Activated CD8-positive, alpha-beta memory T cell treated with anti-CD3 and anti-CD28 coated beads for 24 hours (primary cell): ENCODE measurements around the gene SHPK.
A peak's percentile ranks its signal among the peaks of the same experiment; 100 is the strongest.

Experiments used
- DNase-seq: peaks from one replicate; pipeline ENCODE4 v3.0.0-alpha.2; 2020

The SHPK gene

DNA sequence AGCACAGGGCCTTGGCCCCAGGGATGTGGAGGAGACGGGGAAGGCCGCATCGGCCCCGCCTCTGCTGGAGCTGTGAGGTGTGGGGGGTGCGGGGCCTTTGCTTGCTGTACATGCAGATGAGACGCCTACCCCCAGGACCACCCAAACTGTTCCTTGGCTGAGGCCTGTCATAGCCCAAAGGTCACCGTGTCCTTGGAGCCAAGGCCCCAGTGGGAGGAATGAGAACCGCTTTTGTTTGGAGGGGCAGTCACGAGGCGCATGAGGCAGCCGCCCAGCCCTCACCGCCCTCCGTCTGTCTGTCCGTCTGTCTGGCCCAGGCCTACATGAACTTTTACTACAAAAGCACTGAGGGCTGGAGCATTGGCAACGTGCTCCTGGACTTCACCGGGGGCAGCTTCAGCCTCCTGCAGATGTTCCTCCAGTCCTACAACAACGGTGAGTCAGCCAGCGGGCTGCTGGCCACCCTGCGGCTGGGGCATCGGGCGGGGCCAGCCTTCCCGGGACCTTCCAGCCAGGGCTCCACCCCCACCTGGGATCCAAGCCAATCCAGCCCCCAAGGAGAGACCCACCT is 23.6 kb upstream of the SHPK start:
- DNase-seq = no peak

- DNase-seq = no peak
Measured at GRCh38 chr17:3658784-3659449, 22.9 kb upstream of the SHPK start.

DNA sequence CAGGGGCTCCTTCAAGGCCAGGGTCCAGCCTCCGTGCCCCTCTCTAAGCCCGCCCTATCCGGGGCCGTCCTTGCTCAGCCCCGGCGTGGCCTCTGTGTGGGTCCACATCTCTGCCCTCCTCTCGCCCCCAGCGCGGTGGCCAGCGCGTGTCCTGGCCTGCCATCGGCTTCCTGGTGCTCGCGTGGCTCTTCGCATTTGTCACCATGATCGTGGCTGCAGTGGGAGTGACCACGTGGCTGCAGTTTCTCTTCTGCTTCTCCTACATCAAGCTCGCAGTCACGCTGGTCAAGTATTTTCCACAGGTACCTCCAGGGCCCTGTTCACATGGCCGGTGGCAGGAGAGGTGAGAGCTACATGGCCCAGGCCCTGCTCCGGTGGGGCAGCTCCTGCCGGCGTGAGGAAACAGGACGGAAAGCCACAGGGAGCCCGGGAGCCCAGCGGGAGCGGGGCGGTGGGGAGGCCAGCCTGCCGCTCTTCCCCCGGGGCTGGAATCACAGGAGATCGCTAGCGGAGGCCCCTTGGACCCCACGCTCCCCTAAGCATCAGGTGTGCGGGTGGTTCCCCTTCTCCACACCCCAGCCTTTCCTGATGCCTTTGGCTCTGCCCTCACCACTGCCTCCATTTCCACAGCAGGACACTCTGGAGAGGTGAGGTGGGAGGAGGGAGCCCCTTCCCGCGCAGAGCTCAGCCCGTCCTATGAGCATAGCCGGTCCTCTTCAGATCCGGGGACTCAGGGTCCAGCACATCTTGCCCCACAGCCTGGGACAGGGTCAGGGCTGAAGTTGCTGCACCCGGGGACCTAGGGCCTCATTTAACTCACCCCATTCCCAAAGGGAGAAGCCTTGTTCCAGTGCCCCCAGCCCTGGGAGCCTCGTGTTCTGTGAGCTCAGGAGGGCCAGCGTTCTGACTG is 22.1 kb upstream of the SHPK start:
- DNase-seq = no peak

- DNase-seq = no peak
Measured at GRCh38 chr17:3657588-3657869, 21.5 kb upstream of the SHPK start.

DNA sequence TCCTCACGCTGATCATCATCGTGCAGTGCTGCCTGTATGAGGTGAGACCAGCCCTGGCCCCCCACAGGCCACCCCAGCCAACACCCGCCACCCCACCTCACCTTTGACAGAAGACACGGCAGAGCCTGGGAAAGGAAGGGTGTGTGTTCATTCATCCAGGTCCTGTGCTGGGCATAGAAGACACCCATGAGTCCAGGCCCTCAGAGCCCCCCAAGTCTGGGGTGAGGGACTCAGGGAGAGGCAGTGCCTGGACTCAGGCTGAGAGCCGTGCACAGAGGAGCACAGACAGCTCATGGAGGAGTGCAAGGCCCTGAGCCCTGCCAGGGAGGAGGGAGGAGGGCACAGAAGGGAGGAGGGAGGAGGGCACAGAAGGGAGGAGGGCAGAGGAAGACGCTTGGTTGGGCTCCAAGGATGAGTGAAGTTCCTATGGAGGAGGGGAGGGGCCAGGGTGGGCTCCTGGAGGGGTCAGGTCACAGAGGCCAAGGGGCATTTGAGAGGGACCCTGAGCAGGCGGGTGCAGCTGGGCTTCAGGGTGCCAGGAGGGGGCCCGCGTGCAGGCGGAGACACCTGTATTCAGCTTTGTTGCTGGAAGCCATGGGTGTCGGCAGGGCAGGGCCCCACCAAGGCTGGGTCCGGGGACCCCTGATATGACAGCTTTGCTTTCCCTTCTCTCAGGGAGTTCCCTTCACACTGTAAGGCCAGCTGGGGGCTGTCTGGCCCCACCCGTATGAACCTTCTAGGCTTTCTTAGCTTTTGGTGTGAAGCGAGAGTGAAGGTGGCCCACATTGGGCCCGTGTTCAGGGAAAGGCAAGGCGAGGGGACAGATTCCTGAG is 20.9 kb upstream of the SHPK start:
- no peak for DNase-seq

DNA sequence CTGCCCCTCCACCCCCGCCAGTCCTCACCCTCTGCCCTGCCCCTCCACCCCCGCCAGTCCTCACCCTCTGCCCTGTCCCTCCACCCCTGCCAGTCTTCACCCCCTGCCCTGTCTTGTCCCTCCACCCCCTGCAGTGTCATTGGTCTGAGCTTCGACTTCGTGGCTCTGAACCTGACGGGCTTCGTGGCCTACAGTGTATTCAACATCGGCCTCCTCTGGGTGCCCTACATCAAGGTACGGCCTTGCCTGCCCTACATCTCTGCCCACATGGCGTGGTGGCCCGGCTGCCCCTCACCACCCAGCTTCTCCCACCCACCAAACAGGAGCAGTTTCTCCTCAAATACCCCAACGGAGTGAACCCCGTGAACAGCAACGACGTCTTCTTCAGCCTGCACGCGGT is 20.3 kb upstream of the SHPK start:
- no peak for DNase-seq

DNA sequence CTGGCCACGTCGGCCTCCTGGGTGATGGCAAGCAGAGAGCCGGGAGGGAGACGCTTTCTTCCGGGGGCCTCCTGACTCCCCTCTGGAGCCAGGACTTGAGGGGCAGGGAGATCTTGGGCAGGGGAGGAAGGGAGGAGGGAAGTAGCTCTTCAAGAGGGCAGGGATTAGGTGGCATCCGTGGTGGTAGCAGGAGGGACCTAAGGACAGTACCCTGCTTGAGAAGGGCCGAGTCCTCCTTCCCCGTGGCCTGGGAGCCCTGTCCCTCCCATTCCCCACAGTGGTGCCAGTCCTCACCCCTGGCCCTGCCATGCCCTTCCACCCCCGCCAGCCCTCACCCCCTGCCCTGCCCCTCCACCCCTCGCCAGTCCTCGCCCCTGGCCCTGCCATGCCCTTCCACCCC is 19.7 kb upstream of the SHPK start:
- DNase-seq = no peak

DNA sequence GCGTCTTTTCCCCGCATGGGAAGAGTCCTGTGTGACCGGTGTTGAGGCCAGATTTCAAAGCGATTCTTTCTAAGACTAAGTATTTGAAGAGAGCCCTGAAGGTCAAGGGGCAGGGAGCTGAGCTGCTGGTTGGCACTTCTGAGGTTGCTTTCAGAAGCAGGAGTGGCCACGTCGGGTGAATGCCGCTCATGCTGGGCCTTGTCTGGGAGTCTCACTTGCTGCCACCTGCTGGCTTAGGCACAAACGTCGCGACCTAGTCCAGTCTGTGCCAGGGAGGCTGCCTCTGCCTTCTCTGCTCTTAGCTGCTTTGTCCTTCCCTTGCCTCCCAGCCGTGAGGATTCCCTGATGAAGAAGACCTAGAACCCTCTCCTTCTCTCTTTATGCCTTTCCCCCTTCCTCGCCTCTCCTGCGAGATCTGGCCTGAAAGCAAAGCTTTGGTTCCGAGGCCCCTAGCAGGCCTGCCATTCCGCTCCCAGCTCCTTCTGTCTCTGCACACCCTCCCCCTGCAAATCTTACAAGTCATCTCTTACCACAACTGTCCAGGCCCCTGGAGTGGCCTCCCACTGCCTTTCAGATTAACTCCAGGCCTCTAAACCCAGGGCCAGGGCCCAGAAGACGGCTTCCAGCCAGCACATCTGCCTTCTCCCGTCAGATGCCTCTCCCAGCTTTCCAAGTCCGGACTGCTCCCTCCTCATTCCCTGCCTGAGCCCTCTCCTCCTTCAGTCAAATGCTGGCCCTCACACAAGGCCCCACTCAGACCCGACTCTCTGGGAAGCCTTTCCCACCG is 11.9 kb upstream of the SHPK start:
- DNase-seq = peak; percentile 70

- DNase-seq = no peak
Measured at GRCh38 chr17:3647251-3647650, 11.2 kb upstream of the SHPK start.

DNA sequence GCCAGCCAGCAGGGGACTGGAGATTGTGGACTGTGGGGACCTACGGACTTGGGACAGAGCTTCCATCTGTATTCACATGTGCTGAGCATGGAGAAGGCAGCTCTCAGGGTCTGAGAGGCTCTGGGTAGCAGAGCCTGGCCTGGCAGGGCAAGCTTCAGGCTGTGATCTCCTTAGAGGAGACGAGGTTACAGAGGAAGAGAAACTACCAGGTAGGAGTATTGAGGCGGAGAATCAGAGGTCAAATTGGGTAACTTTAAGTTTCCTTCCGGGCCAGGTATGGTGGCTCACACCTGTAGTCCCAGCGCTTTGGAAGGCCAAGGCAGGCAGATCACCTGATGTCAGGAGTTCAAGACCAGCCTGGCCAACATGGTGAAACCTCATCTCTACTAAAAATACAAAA is 9.3 kb upstream of the SHPK start:
- DNase-seq = no peak

- DNase-seq = no peak
Measured at GRCh38 chr17:3643889-3644349, 7.9 kb upstream of the SHPK start.

DNA sequence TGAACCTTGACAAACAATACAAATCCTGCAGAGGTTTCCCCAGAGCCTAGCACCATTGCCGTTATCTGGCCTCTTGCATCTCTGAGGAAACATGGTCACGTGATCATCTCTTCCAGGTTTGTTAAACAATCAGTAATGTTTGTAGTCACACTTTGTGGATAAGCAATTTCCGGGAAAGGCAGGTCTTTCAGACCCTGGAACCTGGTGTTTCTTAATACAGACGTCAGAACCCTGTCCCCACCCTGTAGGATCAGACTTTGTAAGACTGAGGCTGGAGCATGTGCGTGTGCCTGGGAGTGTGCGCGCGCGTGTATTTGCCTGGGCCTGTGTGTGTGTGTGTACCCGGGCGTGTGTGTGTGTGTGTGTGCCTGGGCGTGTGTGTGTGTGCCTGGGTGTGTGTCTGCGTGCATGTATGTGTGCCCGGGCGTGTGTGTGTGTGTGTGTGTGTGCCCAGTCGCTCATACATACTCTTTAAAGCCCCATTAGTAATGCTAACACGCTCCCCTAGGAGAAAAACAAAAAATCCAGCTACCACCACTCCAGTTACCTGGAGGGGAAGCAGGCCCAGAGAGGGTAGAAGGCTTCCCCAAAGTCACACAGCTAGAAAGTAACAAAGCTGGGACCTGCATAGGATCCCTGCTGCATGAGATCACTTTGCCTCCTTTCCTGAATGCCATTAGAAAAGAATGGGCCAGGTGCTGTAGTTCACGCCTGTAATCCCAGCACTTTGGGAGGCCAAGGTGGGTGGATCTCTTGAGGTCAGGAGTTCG is 5.9 kb upstream of the SHPK start:
- DNase-seq = no peak

DNA sequence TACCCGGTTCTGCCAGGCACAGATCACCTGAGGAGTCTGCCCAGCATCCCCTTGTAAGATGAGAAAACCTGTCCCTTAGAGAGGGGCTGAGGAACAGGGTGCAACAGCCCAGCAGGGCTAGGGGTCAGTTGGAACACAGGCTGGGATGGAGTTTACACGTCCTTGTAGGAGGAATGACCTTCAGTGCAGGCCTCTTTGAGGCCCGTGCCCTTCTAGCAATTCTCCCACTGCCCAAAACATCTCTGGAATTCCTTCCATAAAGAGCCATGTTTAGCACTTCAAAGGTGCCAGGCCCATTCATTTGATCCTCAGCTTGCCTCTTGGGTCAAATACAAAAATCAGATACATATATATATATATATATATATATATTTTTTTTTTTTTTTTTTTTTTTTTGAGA is 5.0 kb upstream of the SHPK start:
- no peak for DNase-seq

DNA sequence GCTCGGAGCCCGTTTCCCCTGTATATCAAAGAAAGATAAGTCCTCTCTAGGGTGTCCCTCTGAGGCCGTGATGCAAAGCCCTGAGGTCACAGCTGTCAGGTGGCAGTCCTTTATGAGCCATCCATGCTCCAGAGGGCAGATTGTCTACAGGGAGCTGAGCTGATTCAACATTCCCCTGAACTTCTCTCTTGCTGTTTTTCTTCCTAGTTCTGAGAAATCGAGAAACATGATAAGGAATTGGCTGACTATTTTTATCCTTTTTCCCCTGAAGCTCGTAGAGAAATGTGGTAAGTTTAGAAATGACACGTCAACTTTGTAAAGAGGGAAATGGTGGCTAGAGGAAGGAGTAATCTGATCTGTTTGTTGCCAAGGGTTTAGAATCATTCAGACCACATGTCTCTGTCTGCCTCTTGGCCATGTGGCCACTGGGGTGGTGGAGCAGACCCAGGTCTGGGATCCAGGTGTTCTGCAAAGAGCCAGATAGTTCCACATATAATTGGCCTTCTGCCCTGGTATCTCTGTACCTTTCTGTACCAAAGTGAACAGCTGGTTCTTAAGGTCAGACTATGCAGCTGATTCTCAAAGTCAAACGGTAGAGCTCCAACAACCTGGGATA is 4.0 kb upstream of the SHPK start:
- DNase-seq = no peak

DNA sequence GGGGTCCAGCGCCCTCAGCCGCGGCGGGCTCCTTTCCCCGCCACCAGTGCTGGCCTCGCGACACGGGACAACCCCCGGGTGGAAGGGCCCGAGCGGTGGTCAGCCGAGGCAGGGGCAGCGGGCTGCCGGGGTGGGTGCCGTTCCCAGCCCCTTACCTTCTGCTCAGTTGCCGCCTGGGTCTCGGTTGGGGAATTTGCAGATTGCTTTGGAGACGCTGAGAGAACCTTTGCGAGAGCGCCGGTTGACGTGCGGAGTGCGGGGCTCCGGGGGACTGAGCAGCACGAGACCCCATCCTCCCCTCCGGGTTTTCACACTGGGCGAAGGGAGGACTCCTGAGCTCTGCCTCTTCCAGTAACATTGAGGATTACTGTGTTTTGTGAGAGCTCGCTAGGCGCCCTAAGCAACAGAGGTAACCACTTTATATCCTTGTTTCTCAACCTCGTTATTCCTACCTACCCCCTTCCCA is 891 bp upstream of the SHPK start:
- no peak for DNase-seq

GRCh38 chr17:3635474-3636153 is 436 bp downstream of the SHPK start:
- DNase-seq = no peak

DNA sequence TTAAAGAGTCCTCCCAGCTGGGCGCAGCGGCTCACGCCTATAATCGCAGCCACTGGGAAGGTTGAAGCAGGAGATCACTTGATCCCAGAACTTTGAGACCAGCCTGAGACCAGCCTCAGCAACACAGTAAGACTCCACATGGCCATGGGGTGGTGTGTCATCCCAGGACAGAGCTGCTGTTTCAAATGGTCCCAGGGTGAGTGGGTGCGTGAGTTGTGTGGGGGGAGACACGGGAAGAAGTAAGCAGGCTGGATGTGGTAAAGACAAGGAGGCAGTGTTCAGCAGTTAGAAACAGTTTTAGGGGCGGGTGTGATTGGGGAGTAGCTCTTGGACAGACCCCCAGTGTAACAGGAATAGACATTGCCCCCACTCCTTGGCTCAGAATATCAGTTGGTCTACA is 3.8 kb downstream of the SHPK start:
- no peak for DNase-seq

DNA sequence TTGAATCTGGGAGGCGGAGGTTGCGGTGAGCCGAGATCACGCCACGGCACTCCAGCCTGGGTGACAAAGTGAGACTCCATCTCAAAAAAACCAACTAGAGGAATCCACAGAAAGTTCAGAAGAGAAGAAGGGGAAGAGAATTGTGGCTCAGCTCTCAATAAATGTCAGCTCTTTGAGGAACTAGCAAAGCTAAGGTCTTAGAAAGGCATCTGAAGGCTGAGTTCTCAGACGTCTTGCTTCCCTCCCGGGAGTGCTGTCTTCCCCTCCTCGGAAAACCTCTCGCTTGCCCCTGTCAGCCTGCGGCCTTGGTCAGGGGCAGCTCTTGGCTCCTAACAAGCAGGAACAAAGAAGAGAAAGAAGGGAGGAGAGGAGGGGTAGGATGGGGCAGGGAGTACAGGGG is 5.3 kb downstream of the SHPK start:
- DNase-seq = no peak

DNA sequence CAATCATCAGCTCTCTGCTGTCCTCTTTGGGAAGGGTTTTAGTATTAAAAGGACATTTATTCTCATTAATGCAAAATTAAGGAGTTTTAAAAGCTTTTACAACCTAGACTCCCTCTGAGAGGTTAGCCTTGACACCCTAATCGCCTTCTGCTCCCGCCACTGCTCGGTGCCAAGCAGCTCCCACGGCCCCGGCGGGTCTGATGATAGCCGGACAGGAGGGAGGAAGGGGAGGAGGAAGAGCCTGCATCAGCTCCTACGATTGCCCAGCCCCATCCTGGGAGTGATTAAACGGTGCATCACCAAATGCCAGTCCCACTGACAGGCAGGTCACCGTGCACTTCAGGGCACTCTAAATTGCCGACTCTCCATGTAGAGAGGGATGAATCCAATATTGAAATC is 8.3 kb downstream of the SHPK start:
- DNase-seq = no peak
